GM23248 (cell line): ENCODE data around the gene RICTOR.
A peak's percentile ranks its signal among the peaks of the same experiment; 100 is the strongest.

Experiments
- EZH2 ChIP-seq: fragments of 200-600 bp; sonication (generic); IDR thresholded peaks from 2 replicates; pipeline ENCODE4 v1.6.1; 2018; ENCODE audit warnings: antibody characterized with exemption, mild to moderate bottlenecking; ENCODE audit not compliant: insufficient read depth, poor library complexity, severe bottlenecking
- EZH2phosphoT487 ChIP-seq: fragments of 200-600 bp; sonication (generic); IDR thresholded peaks from 2 replicates; pipeline ENCODE4 v1.6.1; 2018; ENCODE audit warnings: antibody characterized with exemption, moderate library complexity, mild to moderate bottlenecking, low read depth; ENCODE audit not compliant: insufficient read depth

DNA sequence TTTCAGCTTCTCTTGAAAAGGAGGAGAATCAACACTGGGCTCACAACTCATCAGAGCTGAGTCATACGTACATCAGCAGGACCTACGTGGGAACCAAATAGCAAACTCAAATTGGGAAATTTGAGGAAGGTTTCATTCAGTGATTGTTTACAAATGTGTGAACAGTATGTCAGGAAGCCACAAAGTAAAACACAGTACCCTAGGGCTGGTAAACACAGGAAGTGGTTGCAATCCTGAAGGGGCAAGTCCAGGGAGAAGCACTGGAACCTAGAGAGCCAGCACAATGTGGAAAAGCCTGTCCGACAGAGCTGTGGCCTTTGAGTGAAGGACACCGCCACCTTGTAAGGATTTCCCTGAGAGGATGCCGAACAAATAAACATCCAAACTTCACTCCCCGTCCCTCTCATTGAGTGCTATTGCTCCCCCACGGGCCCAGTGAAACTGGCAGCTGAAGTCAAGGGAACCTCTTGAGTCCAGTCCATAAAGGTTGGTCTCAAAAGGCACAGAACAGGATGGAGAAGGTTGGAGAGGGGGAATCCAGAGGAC, 26.7 kb upstream of the RICTOR start:
- TF ChIP-seq EZH2 (no peak), EZH2phosphoT487 (0 out of 2 replicates have a peak, but pooled peaks have one; percentile 50)
